ENCODE results near the gene SLCO3A1.

SLCO3A1 gene

GRCh38 chr15:91949361-91949760, 95.9 kb downstream of the SLCO3A1 start:
- peak overlapping the region; percentile 94 for H3K27ac ChIP-seq
- no peak for TF ChIP-seq CTCF (conservative IDR thresholded peaks at IDR 0.05; ENCODE audit: low read depth)
- POLR2A ChIA-PET (ENCODE audit: low non-redundant PET) = no interaction called here
- no peak for DNase-seq (ENCODE audit: low spot score)
- CTCF ChIA-PET = interaction anchor here (0.6 to 1.4 kb wide), 2 partner anchors 41 to 104 kb away, joined by 3 to 5 read pairs; no protein-coding TSS in a partner anchor

GRCh38 chr15:91950054-91950453, 96.5 kb downstream of the SLCO3A1 start:
- peak overlapping the region; percentile 94 for H3K27ac ChIP-seq
- no peak for DNase-seq (ENCODE audit: low spot score)
- ChIA-PET POLR2A (ENCODE audit: low non-redundant PET) (no interaction called here), CTCF (interaction anchor here (1.4 kb wide), 1 partner anchor 42 kb away, joined by 3 read pairs; no protein-coding TSS in a partner anchor)
- TF ChIP-seq CTCF (conservative IDR thresholded peaks at IDR 0.05; ENCODE audit: low read depth) = no peak

GRCh38 chr15:91950631-91951329, 97.3 kb downstream of the SLCO3A1 start:
- H3K27ac ChIP-seq = peak overlapping the region; percentile 94
- CTCF ChIA-PET = interaction anchor here (0.6 to 1.4 kb wide), 6 partner anchors 43 to 793 kb away, joined by 3 to 5 read pairs (median 4); no protein-coding TSS in a partner anchor
- POLR2A ChIA-PET (ENCODE audit: low non-redundant PET) = no interaction called here
- DNase-seq (ENCODE audit: low spot score) = no peak
- TF ChIP-seq CTCF (conservative IDR thresholded peaks at IDR 0.05; ENCODE audit: low read depth) = no peak

GRCh38 chr15:91952216-91952615, 98.7 kb downstream of the SLCO3A1 start:
- no peak overlapping the region for H3K27ac ChIP-seq
- ChIA-PET POLR2A (ENCODE audit: low non-redundant PET) (no interaction called here), CTCF (no interaction called here)
- TF ChIP-seq CTCF (conservative IDR thresholded peaks at IDR 0.05; ENCODE audit: low read depth) = no peak
- no peak for DNase-seq (ENCODE audit: low spot score)

- TF ChIP-seq CTCF (conservative IDR thresholded peaks at IDR 0.05; ENCODE audit: low read depth) = no peak
- CTCF ChIA-PET = no interaction called here
- POLR2A ChIA-PET (ENCODE audit: low non-redundant PET) = no interaction called here
- H3K27ac ChIP-seq = peak overlapping the region; percentile 91
- peak; percentile 90 for DNase-seq (ENCODE audit: low spot score)
These were observed 99.9 kb downstream of the SLCO3A1 start for GRCh38 chr15:91953432-91953831.

- CTCF ChIA-PET = no interaction called here
- no peak for DNase-seq (ENCODE audit: low spot score)
- no peak for TF ChIP-seq CTCF (conservative IDR thresholded peaks at IDR 0.05; ENCODE audit: low read depth)
- H3K27ac ChIP-seq = peak overlapping the region; percentile 91
- POLR2A ChIA-PET (ENCODE audit: low non-redundant PET) = no interaction called here
These were observed 100.8 kb downstream of the SLCO3A1 start for GRCh38 chr15:91954292-91954691.
